Measurements from ENCODE around the gene SAXO2. TPM values are rescaled to one million over a fixed set of nuclear protein-coding genes. Genes with fewer than 3 reads are reported as not detected.
"Not testable (repeated sequence)": the region's sequence is repeated elsewhere in the genome, so short reads cannot be mapped to it uniquely, and the experiment has no call there.

SAXO2 gene
- total RNA-seq, 1 donor from 2014 or later = 2.3 TPM

- DNase-seq (ENCODE audit: low read depth) = not testable (repeated sequence)
These were observed 71.3 kb downstream of the SAXO2 start for GRCh38 chr15:82333603-82334553.

Other genes starting within 250 kb of the SAXO2 start
- 1.9 and 4.6 TPM in 2 replicates for gene MEX3B, start 216.8 kb upstream of the SAXO2 start, total RNA-seq
- gene EFL1, start 84 bp upstream of the SAXO2 start, total RNA-seq = 26.9 and 27.6 TPM in 2 replicates
- 0.35 and 2.0 TPM in 2 replicates for gene GOLGA6L10, start 86.7 kb downstream of the SAXO2 start, total RNA-seq
- 0.69 and 4.6 TPM in 2 replicates for gene GOLGA6L9, start 167.0 kb downstream of the SAXO2 start, total RNA-seq